HL-60/S4 treated with phorbol 12-myristate 13-acetate at 8.2 ng/mL for 4 days and 3 days (cell line): ENCODE data around the gene CBARP.

Experiments
- in situ Hi-C: fragments of 300-500 bp; cut with MboI; formaldehyde crosslinking; loops from 2 replicates; pipeline ENCODE4 v1.15.0; 2022; ENCODE audit warnings: low sequenced_read_pairs

The CBARP gene

GRCh38 chr19:1239796-1240737 lies 2.3 kb upstream of the CBARP start:
- in situ Hi-C loops: no loop called here

- in situ Hi-C loops: no loop called here
Observed at GRCh38 chr19:1239420-1239795, 1.6 kb upstream of the CBARP start.

DNA sequence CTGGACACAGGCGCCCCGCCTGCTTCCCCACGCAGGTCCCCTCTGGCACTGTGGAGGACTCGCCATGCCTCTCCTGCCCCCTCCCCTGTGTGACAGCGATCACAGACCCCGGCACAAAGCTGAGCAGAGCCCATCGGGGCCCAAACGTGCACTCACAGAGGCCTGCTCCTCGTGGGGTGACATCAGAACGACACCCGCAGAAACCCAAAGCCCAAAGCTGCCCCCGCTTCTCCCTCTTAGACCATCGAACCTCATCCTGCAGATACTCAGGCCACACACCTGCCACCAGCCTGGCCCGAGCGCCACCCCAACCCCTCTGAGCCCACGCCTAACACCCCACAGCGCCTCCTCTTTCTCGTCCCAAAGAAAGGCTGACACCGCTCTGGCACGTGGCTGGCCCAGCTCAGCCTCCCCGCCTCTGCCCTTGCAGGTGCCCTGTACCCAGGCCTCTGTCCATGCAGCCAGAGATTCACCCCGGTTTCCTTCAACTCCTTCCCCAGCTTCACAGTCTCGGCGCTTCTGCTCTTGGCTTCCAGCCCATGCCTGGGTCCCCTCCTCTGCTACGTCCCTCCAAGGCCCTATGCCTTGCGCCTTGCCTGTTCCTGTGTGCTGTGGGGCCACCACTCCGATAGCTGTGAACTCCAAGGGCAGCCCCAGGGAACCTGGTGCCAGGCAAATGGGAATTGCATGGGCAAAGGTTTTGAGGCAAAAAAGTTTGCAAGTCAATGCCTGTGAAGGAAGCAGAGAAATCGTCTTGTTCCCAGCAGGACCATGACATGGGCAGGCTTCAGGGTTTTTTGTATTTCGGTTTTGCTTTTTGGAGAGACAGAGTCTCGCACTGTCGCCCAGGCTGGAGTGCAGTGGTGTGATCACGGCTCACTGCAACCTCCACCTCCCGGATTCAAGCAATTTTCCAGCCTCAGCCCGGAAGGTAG lies 831 bp upstream of the CBARP start:
- in situ Hi-C loops: no loop called here

- in situ Hi-C loops: no loop called here
Observed at GRCh38 chr19:1237027-1237659, 662 bp downstream of the CBARP start.

GRCh38 chr19:1236576-1236975 lies 1.2 kb downstream of the CBARP start:
- in situ Hi-C loops: no loop called here

GRCh38 chr19:1235625-1236538 lies 1.9 kb downstream of the CBARP start:
- in situ Hi-C loops: no loop called here

DNA sequence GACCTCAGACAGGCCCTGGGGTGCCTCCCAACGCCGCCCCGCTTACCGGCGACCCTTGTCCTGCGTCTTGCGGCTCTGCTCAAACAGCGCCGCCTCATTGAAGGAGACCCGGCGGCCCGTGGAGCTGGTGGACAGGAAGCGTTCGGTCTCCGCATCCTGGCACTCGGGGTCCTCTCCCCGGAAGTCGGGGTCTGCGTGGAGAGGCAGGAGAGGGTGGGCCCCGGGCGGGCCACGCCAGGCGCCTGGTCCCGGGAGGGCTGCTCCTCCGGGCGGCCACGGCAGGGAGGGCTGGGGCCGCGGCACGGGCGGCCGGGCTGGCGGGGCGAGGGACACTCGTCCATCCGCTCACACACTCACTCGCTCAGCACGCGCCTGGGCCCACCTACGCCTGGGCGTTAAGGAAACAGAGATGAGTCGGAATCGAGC lies 2.8 kb downstream of the CBARP start:
- in situ Hi-C loops: no loop called here

DNA sequence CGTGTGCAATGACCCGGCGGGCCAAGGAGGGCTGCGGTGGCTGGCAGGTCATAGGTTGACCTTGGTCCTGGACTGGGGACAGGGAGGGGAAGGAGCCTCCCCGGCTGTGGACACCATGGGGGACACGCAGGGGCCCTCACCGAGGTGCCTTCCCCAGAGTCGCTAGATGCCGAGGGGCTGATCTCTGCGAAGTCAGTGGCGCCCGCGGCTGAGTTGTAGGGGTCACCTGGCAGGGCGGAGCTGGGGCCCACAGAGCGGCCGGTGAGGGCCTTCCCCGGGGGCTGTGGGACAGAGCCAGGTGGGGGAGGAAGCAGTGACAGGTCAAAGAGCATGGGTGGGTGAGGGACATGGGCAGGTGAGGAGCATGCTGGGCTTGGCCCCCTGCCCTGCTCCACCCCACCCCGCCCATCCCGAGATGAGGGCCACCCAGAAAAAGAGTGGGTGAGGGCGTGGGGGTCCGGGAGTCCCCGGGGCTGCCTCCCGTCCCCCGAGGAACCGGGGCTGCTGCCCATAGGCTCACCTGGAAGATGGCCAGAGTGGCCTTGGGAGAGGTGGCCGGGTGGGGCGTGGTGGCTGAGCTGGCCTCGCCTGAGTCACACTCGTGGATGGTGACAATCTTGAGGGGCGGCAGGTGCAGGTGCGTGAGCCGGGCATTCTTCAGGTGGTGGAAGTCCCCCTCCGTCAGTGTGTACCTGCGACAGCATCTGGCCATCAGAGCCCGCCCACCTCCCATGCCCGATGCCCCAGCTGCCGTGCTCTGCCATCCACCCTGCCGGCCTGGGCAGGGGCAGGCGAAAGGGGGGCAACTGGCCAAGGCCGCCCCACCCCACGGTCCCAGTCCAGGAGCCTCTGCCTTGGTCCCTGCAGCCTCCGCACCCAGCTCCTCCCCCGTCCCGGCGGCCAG lies 3.5 kb downstream of the CBARP start:
- in situ Hi-C loops: no loop called here

- in situ Hi-C loops: no loop called here
Observed at GRCh38 chr19:1233115-1233667, 4.6 kb downstream of the CBARP start.

GRCh38 chr19:1232652-1233072 lies 5.1 kb downstream of the CBARP start:
- in situ Hi-C loops: no loop called here

- in situ Hi-C loops: no loop called here
Observed at GRCh38 chr19:1231729-1232637, 5.8 kb downstream of the CBARP start.

DNA sequence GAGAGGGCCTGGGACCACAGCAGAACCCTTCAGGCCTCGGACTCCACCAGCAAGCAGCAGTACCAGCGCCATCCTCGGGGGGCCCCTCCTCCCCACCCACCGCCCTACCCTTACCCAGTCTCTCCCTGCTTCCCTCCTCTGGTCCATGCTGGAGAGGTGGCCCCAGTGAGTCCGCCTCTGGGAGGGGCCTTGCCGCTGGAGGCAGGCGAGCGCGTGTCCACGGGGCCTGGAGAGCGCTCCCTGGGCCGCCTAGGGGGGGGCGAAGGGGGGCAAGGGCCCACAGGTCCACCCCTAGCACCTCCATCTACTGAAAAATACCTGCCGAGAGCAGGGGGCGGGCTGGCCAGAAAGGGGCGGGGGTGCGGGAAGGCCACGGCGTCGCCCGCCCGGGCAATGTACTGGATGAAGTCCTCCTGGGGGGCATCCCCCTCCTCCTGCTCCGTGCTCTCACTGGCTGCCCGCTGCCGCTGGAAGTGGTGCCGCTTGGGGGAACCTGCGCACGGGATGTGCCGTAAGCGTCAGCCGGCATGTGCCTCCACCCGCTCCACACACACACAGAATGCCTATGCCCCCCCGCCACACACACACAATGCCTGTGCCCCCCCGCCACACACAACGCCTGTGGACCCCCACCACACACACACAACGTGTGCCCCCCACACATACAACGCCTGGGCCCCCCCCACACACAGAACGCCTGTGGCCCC lies 6.9 kb downstream of the CBARP start:
- in situ Hi-C loops: no loop called here

DNA sequence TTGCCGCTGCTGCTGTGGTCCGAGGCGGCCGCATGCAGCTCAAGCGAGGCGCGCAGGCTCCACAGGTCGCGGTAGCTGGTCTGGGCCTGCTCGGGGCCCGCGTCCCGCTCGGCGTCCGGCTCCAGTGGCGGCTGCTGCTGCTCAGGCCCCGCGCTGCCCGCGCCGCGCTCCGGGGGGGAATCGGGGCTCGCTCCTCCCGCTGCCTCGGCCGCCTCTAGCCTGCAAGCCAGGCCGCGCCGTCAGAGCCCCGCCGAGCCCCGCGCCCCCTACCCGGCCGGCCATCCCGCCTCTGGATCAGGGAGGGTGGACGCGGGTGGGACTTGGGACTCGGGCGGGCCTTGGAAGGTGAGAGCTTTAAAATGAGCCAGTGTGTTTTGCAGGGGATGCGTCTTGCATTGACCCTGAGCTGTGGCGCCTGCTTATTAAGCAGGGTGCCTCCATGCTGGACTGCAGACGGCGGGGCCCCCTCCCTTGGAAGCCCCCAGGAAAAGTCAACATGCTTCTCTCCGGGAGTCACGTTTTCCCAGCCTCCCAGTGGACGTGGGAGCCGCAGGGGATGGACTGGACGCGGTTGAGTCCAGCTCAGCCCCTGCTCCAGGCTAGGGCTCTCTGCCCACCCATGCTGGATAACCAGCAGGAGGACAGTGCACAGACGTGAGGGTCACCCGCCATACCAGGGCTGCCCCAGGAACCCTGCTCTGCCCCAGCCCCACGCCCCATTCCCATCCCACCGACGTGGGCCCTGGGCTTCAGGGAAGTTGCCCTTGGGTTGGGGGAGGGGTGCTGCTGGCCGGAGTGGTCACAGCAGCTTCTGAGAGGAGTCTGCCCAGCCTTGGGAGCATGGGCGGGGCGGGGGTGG lies 7.7 kb downstream of the CBARP start:
- in situ Hi-C loops: no loop called here

- in situ Hi-C loops: no loop called here
Observed at GRCh38 chr19:1229056-1229923, 8.5 kb downstream of the CBARP start.
